SK-N-SH (cell line): ENCODE measurements around the gene EDC4. TPM values are rescaled to one million over a fixed set of nuclear protein-coding genes. Genes with fewer than 3 reads are reported as not detected.

Experiments
- CTCF ChIA-PET: fragments of 300-600, 350-600 bp; formaldehyde crosslinking; extraction: SDS; loops from one replicate; lab custom pipeline; 2021; lab: Yijun Ruan, JAX
- POLR2A ChIA-PET: fragments of 350-600 bp; sonication (Branson Sonifier 250); formaldehyde crosslinking; extraction: SDS; loops from one replicate; lab custom pipeline; 2020; ENCODE audit warnings: antibody characterized with exemption, inconsistent platforms; lab: Yijun Ruan, JAX
- DNase-seq: peaks from one replicate; pipeline ENCODE4 v3.0.0; 2012
- H2AFZ ChIP-seq: fragments of 200-600 bp; sonication (generic); 2 replicates; pipeline ENCODE4 v1.8.1; 2016; ENCODE audit warnings: antibody characterized with exemption, mild to moderate bottlenecking, low read depth
- H3F3A ChIP-seq: fragments of 200-600 bp; sonication (generic); replicated peaks from 2 replicates; pipeline ENCODE3; 2016; ENCODE audit warnings: antibody characterized with exemption, mild to moderate bottlenecking; ENCODE audit not compliant: insufficient read depth
- H3K27ac ChIP-seq, 2 experiments: fragments of 200-500 bp in 1 of 2; fragments of 200-600 bp in 1 of 2; sonication (Bioruptor generic) in 1 of 2; sonication (generic), shearing (Covaris generic) in 1 of 2; 2 replicates each; pipeline versions ENCODE4 v1.5.1 to v1.6.1; 2014 to 2016; ENCODE audit warnings: low read depth in 2 of 2, inconsistent platforms in 1 of 2, low read length in 1 of 2, mild to moderate bottlenecking in 1 of 2, mixed read lengths in 1 of 2
- H3K27me3 ChIP-seq: fragments of 200-600 bp; sonication (generic), shearing (Covaris generic); 2 replicates; pipeline ENCODE4 v1.6.1; 2016; ENCODE audit warnings: mixed run types; ENCODE audit not compliant: insufficient read depth
- H3K36me3 ChIP-seq, 2 experiments: fragments of 200-500 bp in 1 of 2; fragments of 200-600 bp in 1 of 2; sonication (Bioruptor generic) in 1 of 2; sonication (generic) in 1 of 2; replicated peaks in 1 of 2; 2 replicates each; pipeline versions ENCODE3 to v1.5.1; 2014 to 2016; ENCODE audit warnings: low read length in 1 of 2, mild to moderate bottlenecking in 1 of 2; ENCODE audit not compliant: insufficient read depth in 2 of 2, control insufficient read depth in 1 of 2
- H3K4me1 ChIP-seq, 2 experiments: fragments of 200-500 bp in 1 of 2; fragments of 200-600 bp in 1 of 2; sonication (Bioruptor generic) in 1 of 2; sonication (generic), shearing (Covaris generic) in 1 of 2; 2 replicates each; pipeline versions ENCODE4 v1.5.1 to v1.6.1; 2014 to 2016; ENCODE audit warnings: low read depth in 1 of 2, low read length in 1 of 2, mixed run types in 1 of 2; ENCODE audit not compliant: insufficient read depth in 2 of 2, control insufficient read depth in 1 of 2
- H3K4me2 ChIP-seq: fragments of 200-600 bp; sonication (generic), shearing (Covaris generic); 2 replicates; pipeline ENCODE4 v1.6.1; 2017; ENCODE audit warnings: mixed run types
- H3K4me3 ChIP-seq, 2 experiments: fragments of 200-500 bp in 1 of 2; fragments of 200-600 bp in 1 of 2; sonication (Bioruptor generic) in 1 of 2; sonication (generic), shearing (Covaris generic) in 1 of 2; 2 replicates each; pipeline versions ENCODE4 v1.5.1 to v1.8.1; 2014 to 2016; ENCODE audit warnings: low read depth in 2 of 2, inconsistent platforms in 1 of 2, low read length in 1 of 2, mild to moderate bottlenecking in 1 of 2, mixed read lengths in 1 of 2, moderate library complexity in 1 of 2
- H3K79me2 ChIP-seq: fragments of 200-600 bp; sonication (generic); 2 replicates; pipeline ENCODE4 v1.8.1; 2017; ENCODE audit warnings: mild to moderate bottlenecking; ENCODE audit not compliant: insufficient read depth
- H3K9ac ChIP-seq: fragments of 200-600 bp; sonication (generic); 2 replicates; pipeline ENCODE4 v1.6.1; 2017; ENCODE audit warnings: mixed run types
- H3K9me2 ChIP-seq: fragments of 200-600 bp; sonication (generic); 2 replicates; pipeline ENCODE4 v1.6.1; 2017; ENCODE audit warnings: mixed run types
- H3K9me3 ChIP-seq: fragments of 200-600 bp; sonication (generic); 2 replicates; pipeline ENCODE4 v1.6.1; 2017; ENCODE audit warnings: mixed run types, mild to moderate bottlenecking, moderate library complexity
- H4K20me1 ChIP-seq: fragments of 200-600 bp; sonication (generic); 2 replicates; pipeline ENCODE4 v1.6.1; 2017; ENCODE audit warnings: mild to moderate bottlenecking, mixed run types; ENCODE audit not compliant: insufficient read depth
- ELF1 ChIP-seq: IDR thresholded peaks from 2 replicates; pipeline ENCODE4 v1.4.0; 2012
- EP300 ChIP-seq, 2 experiments: IDR thresholded peaks; 2 replicates each; pipeline versions ENCODE4 v1.4.0 to v1.6.1; 2012; ENCODE audit warnings: borderline replicate concordance in 1 of 2, low read depth in 1 of 2, low read length in 1 of 2
- FOXJ3 ChIP-seq: sonication (generic); formaldehyde crosslinking; IDR thresholded peaks from 2 replicates; pipeline ENCODE4 v1.5.1; 2020; ENCODE audit warnings: mild to moderate bottlenecking, missing genetic modification reagents
- FOXM1 ChIP-seq: IDR thresholded peaks from 2 replicates; pipeline ENCODE4 v1.4.0; 2012; ENCODE audit warnings: low read depth, mild to moderate bottlenecking
- MEF2A ChIP-seq: IDR thresholded peaks from 2 replicates; pipeline ENCODE4 v1.4.0; 2012; ENCODE audit warnings: low read depth, borderline replicate concordance
- MXI1 ChIP-seq: IDR thresholded peaks from 2 replicates; pipeline ENCODE4 v1.6.1; 2012; ENCODE audit warnings: mild to moderate bottlenecking, low read depth, low read length, improper control_type of control experiment
- RAD21 ChIP-seq: IDR thresholded peaks from 2 replicates; pipeline ENCODE4 v1.6.1; 2012; ENCODE audit warnings: mild to moderate bottlenecking, low read length
- RCOR1 ChIP-seq: fragments of 150-350 bp; IDR thresholded peaks from 2 replicates; pipeline ENCODE4 v1.6.1; 2017; ENCODE audit warnings: antibody characterized with exemption, low read length
- RFX5 ChIP-seq: IDR thresholded peaks from 2 replicates; pipeline ENCODE4 v1.6.1; 2012; ENCODE audit warnings: mild to moderate bottlenecking, improper control_type of control experiment, low read length
- TAF1 ChIP-seq: IDR thresholded peaks from 2 replicates; pipeline ENCODE4 v1.6.1; 2012; ENCODE audit warnings: low read depth, mild to moderate bottlenecking, low read length, moderate library complexity, borderline replicate concordance
- WGBS: methylation state at CpG from one replicate; pipeline ENCODE4 v1.1.6; 2017; ENCODE audit warnings: low lambda C conversion rate; 5-methylcytosine and 5-hydroxymethylcytosine counted together
- polyA plus RNA-seq, 3 experiments: library from polyadenylated mRNA; depleted of rRNA; stranded (reverse); fragments of >200 nt; gene quantifications; 2 replicates each; pipeline ENCODE4 v1.2.3, GENCODE V29; 2012
- TF ChIP-seq, protein P1 (sequence below): IDR thresholded peaks from 2 replicates; pipeline ENCODE4 v1.4.0; 2012; ENCODE audit warnings: low read depth
- TF ChIP-seq, protein P2 (sequence below): fragments of 200-600 bp; sonication (generic); IDR thresholded peaks from 2 replicates; pipeline ENCODE4 v1.6.1; 2017; ENCODE audit warnings: antibody characterized with exemption, mild to moderate bottlenecking, moderate library complexity
- TF ChIP-seq, protein P3 (sequence below): IDR thresholded peaks from 2 replicates; pipeline ENCODE4 v1.4.0; 2012; ENCODE audit warnings: low read depth, borderline replicate concordance
- TF ChIP-seq, protein P4 (sequence below): IDR thresholded peaks from 2 replicates; pipeline ENCODE4 v1.4.0; 2012; ENCODE audit warnings: low read depth, borderline replicate concordance
- TF ChIP-seq, protein P5 (sequence below): fragments of 150-350 bp; IDR thresholded peaks from 2 replicates; pipeline ENCODE4 v1.6.1; 2016; ENCODE audit warnings: mild to moderate bottlenecking, low read depth, low read length

Gene EDC4
- polyA plus RNA-seq, 1 of the 3 experiments (the other 2 are of a cell fraction), result 38.0 TPM

DNA sequence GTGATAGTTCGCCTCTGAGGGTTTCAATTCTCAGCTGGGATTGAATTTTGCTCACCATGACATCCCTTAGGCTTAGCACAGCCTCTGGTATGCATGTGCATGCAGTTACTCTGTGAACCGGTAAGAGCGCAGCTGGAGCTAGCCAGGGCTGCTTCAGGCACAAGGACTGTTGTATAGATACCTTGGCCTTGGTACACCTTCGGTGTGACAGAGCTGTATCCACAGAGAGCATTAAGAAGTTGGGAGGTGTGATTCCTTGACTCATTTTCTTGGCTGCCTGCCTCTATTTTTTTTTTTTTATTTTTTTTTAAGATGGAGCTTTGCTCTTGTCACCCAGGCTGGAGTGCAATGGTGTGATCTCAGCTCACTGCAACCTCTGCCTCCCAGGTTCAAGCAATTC is 28.4 kb upstream of the EDC4 start:
- Histone ChIP-seq H3K9ac (no peak overlapping the region), H3K36me3 (peaks cover 0 to 5% of the 10 kb centered on the region in 2 experiments), H3K27me3 (no peaks in the 10 kb centered on the region), H2AFZ (no peak overlapping the region), H3K27ac (peak overlapping the region; percentile 6 to 48; a peak in 2 of 4 replicates), H3K4me1 (peaks cover 34 to 42% of the 10 kb centered on the region in 2 experiments), H3K9me3 (no peaks in the 10 kb centered on the region), H3K79me2 (peaks cover 62% of the 10 kb centered on the region), H3K4me3 (peak overlapping the region; percentile 22 to 97), H3K9me2 (no peaks in the 10 kb centered on the region), H3K4me2 (peak overlapping the region; percentile 91), H3F3A (peaks cover 28% of the 10 kb centered on the region), H4K20me1 (peaks cover 17% of the 10 kb centered on the region)
- no peak for TF ChIP-seq TAF1
- TF ChIP-seq MXI1, result peak; percentile 53; the same call in 1 of the 2 replicates
- DNase-seq, result no peak
- CTCF ChIA-PET, result interaction anchor here (0.6 to 6.3 kb wide), 11 partner anchors 9 to 664 kb away, joined by 3 to 66 read pairs (median 8); partner anchors contain the start of gene NRN1L
- POLR2A ChIA-PET, result interaction anchor here (0.9 to 1.3 kb wide), 4 partner anchors 9 to 29 kb away, joined by 3 to 5 read pairs (median 4); no protein-coding TSS in a partner anchor
- WGBS, result 76% methylated on average over 4 of the region's 4 CpGs

DNA sequence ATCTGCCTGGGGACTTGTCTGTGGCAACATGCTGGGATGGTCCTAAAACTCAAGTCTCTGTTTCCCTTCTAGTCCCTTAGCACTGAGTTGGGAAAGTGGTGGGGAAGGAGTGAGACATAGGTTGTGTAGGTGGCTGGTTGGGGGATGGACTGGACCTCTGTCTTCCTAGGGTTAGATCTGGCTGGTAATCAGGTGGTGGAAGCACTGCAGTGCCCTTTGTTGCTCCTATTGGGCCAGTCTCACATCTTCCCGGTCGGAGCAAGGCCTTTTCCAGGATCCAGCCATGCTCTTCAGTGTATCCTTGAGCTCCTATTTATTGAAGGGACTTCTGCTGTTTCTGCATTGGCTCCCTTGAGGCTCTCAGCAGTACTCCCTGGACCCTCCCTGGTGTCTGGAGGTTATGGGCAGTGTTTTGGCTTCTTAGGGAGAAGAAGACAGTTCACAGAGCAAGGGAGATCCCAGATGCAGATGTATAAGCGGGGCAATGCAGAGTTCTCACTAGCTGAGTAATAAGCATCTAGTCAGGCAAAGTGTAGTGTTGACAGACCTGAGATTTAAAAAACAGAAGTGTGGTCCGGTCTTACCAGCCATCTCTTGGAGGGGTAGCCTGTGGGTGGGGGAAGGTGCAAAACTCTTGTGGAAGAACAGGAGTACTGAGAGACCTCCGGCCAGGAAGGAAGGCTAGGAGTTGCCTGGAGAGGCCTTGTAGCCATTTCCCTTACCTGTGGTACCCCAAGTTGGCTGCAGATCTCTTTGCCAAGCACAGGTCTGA is 27.4 kb upstream of the EDC4 start:
- WGBS, result 78% methylated on average over 5 of the region's 5 CpGs
- Histone ChIP-seq H3K27ac (peak overlapping the region; percentile 88 to 98), H3K27me3 (no peaks in the 10 kb centered on the region), H3F3A (peaks cover 28% of the 10 kb centered on the region), H3K9me3 (no peaks in the 10 kb centered on the region), H4K20me1 (peaks cover 24% of the 10 kb centered on the region), H3K79me2 (peaks cover 71% of the 10 kb centered on the region), H3K36me3 (peaks cover 2 to 5% of the 10 kb centered on the region in 2 experiments), H2AFZ (no peak overlapping the region), H3K4me1 (peaks cover 34 to 42% of the 10 kb centered on the region in 2 experiments), H3K4me2 (peak overlapping the region; percentile 91), H3K4me3 (peak overlapping the region; percentile 71 to 85), H3K9me2 (no peaks in the 10 kb centered on the region), H3K9ac (peak overlapping the region; percentile 100)
- CTCF ChIA-PET, result interaction anchor here (0.8 to 6.3 kb wide), 13 partner anchors 12 to 178 kb away, joined by 3 to 66 read pairs (median 5); partner anchors contain the start of genes NRN1L and PSKH1
- POLR2A ChIA-PET, result interaction anchor here (0.5 to 1.3 kb wide), 6 partner anchors 10 to 316 kb away, joined by 3 to 5 read pairs (median 4); no protein-coding TSS in a partner anchor
- DNase-seq, result no peak
- TF ChIP-seq FOXM1, result no peak
- TF ChIP-seq MEF2A, result no peak
- TF ChIP-seq RCOR1, result no peak
- TF ChIP-seq RAD21, result no peak
- no peak for TF ChIP-seq RFX5
- TF ChIP-seq TAF1, result no peak
- TF ChIP-seq, protein P1, sequence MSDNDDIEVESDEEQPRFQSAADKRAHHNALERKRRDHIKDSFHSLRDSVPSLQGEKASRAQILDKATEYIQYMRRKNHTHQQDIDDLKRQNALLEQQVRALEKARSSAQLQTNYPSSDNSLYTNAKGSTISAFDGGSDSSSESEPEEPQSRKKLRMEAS, result no peak
- TF ChIP-seq, protein P2, sequence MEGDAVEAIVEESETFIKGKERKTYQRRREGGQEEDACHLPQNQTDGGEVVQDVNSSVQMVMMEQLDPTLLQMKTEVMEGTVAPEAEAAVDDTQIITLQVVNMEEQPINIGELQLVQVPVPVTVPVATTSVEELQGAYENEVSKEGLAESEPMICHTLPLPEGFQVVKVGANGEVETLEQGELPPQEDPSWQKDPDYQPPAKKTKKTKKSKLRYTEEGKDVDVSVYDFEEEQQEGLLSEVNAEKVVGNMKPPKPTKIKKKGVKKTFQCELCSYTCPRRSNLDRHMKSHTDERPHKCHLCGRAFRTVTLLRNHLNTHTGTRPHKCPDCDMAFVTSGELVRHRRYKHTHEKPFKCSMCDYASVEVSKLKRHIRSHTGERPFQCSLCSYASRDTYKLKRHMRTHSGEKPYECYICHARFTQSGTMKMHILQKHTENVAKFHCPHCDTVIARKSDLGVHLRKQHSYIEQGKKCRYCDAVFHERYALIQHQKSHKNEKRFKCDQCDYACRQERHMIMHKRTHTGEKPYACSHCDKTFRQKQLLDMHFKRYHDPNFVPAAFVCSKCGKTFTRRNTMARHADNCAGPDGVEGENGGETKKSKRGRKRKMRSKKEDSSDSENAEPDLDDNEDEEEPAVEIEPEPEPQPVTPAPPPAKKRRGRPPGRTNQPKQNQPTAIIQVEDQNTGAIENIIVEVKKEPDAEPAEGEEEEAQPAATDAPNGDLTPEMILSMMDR, result no peak
- no peak for TF ChIP-seq FOXJ3
- TF ChIP-seq ELF1, result no peak
- TF ChIP-seq, protein P3, sequence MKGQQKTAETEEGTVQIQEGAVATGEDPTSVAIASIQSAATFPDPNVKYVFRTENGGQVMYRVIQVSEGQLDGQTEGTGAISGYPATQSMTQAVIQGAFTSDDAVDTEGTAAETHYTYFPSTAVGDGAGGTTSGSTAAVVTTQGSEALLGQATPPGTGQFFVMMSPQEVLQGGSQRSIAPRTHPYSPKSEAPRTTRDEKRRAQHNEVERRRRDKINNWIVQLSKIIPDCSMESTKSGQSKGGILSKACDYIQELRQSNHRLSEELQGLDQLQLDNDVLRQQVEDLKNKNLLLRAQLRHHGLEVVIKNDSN, result no peak
- no peak for TF ChIP-seq EP300 (IDR thresholded peaks at IDR 0.05; ENCODE audit: borderline replicate concordance in 1 of 2, low read depth in 1 of 2, low read length in 1 of 2)
- no peak for TF ChIP-seq MXI1
- TF ChIP-seq, protein P4, sequence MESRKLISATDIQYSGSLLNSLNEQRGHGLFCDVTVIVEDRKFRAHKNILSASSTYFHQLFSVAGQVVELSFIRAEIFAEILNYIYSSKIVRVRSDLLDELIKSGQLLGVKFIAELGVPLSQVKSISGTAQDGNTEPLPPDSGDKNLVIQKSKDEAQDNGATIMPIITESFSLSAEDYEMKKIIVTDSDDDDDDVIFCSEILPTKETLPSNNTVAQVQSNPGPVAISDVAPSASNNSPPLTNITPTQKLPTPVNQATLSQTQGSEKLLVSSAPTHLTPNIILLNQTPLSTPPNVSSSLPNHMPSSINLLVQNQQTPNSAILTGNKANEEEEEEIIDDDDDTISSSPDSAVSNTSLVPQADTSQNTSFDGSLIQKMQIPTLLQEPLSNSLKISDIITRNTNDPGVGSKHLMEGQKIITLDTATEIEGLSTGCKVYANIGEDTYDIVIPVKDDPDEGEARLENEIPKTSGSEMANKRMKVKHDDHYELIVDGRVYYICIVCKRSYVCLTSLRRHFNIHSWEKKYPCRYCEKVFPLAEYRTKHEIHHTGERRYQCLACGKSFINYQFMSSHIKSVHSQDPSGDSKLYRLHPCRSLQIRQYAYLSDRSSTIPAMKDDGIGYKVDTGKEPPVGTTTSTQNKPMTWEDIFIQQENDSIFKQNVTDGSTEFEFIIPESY, result no peak
- TF ChIP-seq, protein P5, sequence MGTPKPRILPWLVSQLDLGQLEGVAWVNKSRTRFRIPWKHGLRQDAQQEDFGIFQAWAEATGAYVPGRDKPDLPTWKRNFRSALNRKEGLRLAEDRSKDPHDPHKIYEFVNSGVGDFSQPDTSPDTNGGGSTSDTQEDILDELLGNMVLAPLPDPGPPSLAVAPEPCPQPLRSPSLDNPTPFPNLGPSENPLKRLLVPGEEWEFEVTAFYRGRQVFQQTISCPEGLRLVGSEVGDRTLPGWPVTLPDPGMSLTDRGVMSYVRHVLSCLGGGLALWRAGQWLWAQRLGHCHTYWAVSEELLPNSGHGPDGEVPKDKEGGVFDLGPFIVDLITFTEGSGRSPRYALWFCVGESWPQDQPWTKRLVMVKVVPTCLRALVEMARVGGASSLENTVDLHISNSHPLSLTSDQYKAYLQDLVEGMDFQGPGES, result no peak
